HG02973 (cell line): ENCODE results near the gene ANKUB1.

Experiments
- ATAC-seq: cut with Tn5 transposase; IDR thresholded peaks from one replicate; pipeline ENCODE4 v1.9.1; 2021; ENCODE audit warnings: moderate library complexity; ENCODE audit not compliant: unreplicated experiment

ANKUB1 gene

DNA sequence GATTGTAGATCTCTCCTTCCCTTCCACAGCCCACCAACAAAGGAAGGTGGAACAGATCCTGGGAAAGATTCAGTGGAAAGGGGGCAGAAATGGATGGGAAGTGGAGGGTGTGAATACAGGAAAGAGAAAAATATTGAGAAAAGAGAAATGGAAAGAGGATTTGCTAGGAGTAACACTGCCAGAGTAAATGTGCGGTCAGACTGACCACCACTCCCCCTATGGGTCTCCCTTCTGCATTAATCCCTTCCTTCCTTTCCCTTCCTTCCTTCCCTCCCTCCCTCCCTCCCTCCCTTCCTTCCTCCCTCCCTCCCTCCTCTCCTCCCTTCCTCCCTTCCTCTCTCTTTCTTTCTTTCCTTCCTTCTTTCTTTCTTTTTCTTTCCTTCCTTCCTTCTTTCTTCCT lies 28.1 kb downstream of the ANKUB1 start:
- ATAC-seq = no peak

DNA sequence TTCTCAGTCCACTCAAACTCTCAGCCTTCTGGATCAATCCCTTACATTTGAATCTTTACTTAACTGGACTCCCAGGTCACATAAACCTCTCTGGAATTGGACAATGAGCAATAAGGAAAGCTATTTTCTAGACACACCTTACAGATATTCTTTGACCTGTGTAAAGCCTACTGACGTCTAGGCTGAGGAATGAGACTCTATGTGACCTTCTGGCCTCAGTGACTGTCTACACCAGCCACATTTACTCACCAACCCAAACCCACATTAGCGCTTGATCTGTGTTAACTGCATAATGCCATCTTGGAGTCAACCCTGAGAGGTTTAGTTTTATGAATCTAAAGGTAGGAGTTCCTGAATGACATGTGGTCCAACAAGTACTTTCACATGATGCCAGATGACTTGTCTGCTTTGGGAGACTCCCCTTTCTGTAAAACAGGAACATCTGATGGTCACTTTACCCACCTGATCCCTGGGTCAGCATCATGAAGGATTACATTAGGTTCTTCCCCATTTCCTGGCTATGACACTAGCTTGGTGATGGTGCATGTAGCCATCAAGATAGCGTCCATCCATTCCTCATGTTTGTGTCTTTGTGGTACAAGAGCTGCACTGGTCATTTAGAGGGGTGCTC lies 28.7 kb downstream of the ANKUB1 start:
- no peak for ATAC-seq

DNA sequence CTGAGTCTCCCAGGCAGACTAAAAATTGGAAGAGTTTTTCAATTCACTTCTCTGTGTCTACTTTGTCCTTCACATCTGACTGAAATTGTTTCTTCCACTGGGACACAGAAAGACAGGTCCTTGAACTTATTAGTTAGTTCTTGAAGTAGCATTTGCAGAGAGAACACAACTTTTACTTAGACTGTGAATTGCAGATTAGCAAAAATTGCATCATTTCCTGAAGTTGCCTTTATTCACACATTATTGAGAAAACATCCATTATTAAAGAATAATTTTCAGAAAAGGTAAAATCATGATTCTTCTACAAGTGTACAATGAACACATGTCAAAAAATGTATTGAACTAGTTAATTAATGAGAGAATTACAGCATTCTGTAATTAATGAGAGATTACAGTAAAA lies 38.6 kb downstream of the ANKUB1 start:
- ATAC-seq = no peak

DNA sequence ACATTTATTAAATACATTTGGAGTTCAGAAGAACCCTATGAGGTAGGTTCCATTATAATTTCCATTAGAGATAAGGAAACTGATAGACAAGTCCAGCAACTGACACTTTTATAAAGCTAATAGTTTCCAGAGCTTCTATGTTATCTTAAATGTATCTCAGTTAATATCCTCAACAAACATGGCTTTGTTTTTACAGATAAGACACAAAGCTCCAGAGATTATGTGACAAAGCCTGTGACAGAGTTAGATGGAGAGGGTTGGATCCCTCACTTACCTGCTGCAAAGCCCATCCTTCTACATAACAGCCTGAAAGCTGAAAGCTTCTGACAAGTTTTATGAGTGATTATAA lies 39.6 kb downstream of the ANKUB1 start:
- no peak for ATAC-seq

DNA sequence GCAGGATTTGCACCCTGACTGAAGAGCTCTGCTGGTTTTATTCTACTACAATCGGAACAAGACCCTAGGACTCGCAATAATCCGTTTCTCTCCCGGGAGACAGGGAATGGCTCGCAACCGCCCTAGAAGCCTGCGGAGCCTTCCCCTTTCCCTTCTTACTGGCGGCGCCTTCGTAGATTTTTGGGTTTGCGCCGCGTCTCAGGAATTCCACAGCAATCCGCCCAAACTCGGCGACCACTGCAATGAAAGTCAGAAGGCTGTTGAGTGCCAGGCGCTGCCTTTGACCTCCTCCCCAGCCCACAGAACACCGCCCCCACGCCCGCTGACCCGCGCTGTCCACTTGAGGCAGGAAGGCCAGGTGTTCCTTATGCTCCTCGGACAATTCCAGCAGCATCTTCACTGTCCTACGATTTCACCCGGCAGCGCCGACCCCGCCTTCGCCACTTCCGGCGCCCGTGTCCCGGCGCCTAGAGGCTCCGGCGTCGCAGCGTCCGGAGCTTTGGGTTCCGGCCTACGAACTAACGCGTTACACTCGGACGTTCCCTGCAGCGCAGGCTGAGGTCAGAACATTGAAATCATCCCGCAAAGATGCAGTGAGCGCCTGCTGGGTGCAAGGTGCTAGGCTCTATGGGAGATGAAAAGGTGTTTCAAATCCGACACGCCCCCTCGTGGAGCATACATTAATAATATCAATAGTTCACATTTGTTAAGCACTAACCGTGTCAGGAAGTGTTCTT lies 40.1 kb downstream of the ANKUB1 start, which contains the start of gene COMMD2:
Gene COMMD2, minus strand, starts transcription at position 439 of the 737 bp plus-strand sequence. Its CDS starts 45 bp downstream, at position 394.
- ATAC-seq = peak; percentile 99

DNA sequence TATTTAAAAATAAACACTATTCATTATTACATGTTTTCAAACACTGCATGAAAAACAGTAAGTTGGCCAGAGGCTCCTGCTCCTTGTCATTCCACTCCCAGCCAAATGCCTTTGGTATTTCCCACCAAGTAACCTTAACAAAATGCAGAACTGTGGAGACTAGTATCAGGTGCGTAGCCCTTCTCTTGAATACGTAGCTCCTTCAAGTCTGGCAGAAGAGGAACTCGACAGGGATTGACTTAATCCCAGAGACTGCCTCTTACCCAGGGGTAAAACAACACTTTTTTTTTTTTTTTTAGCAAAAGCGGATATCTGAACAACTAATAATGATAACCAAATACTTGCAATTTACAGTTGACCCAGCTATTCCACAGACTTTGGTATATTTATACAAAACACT lies 40.8 kb downstream of the ANKUB1 start:
- no peak for ATAC-seq

DNA sequence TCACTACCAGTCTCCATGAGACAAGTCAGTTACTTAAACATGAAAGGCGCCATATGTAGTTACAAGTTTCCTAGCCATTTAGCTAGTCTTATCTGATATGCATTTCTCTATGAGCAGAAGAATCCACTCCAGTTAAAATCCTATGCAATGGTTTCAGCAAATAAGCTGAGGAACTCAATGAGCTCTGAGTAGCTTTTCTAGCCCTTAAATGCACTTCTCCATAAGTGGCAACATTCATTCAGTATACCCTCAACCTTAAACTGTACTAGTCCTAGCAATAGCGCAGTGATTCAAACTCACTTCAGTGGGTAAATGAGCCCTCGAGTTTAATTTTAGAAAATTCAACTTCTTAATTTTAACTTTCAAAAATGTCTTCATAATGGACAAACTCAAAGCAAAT lies 47.7 kb downstream of the ANKUB1 start:
- ATAC-seq = no peak

DNA sequence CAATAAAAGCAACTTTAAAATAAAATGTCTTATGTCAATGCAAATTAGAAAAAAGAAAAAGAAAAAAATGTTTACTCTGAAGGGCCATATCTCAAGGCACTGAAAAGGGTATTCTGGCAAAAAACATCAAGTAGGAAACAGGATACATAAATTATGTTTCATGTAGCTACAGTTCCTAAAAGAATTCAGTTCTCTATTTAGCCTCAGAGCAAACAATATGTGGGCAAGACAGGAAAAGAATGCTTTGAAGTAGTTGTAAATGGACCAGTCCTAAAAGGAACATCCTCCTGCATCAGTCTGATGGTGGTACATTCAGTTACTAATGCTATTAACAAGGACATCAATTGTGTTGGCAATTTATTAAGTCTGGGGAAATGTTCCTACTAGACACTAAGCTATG lies 48.2 kb downstream of the ANKUB1 start:
- ATAC-seq = no peak

DNA sequence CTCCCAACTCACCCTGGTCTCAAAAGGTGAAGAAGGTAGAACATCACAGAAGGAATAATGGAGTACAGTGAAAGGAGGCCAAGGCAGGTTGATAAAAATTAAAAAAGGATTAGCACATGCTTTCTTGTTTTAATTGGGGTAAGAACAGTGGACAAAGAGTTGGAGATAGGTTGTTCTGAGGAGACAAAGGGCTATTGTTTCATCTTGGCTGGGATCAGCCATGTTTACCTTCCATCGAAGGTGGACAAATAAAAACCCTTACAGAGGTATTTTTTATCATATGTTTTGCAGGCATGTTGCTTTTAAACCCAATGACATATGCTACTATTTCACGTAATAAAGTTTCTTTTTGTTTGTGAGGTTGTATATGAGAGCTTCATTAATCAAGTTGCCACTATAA lies 53.0 kb downstream of the ANKUB1 start:
- ATAC-seq = no peak

DNA sequence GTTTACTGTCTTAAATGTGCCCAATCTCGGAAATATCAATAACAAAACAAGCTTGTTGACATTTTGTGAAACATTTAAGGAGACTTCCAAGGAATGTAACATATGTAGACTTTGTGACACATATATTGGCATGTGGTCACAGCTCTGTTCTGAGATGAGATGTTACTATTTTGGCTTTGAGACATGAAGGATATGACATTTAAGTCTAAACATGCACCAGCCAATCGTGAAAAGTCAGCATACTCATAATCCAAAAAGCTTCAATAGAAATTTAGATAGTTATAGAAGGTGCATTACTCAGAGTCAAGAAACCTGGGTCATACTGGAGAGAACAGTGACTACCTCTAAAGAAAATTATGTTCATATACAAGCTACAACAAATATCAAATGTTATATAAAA lies 53.5 kb downstream of the ANKUB1 start:
- no peak for ATAC-seq

DNA sequence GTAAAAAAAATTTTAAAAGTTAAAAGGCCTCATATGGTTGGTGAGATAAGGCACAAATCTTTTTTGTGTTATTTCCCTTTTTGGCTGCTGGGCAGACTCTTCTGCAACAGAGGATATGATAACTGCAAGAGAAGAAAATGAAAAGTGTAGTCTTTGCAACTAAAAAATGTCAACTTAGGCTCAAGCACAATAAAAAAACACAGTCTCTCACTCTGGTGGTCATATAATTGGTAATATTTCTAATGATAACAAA lies 55.5 kb downstream of the ANKUB1 start:
- ATAC-seq = no peak

DNA sequence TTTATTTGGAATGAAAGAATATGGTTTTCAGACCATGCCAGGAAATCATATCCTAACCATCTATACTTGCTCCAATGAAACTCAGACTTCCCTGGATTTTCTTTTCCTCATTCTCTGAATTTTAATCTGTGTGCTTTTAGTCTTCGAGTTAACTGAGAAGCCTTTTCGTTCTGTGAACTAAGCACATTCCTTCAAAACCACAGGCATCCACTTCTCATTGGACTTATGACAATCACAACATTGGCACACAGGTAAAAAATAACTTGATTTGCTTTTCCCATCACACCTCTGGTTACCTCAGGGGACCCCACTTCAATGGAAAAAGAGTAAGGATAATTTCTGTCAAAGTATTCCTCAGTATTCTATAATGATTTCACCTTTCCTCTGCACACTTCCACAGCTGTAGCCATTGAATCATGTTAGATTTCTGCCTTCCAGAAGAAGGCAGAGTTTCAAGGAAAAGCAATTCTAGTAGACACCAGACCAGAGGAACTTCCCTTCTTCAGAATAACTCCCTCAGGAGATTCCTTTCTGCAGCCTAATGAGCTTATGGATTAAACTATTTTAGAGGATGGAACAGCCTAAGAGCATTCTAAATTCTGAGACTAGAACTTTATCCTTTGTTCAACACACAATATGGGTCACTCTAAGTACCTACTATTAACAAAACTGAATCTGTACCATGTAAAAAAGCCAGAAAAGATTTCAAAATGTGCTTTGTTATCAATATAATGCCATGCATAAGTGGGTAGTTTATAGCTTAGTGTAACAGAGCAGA lies 56.0 kb downstream of the ANKUB1 start:
- ATAC-seq = no peak

DNA sequence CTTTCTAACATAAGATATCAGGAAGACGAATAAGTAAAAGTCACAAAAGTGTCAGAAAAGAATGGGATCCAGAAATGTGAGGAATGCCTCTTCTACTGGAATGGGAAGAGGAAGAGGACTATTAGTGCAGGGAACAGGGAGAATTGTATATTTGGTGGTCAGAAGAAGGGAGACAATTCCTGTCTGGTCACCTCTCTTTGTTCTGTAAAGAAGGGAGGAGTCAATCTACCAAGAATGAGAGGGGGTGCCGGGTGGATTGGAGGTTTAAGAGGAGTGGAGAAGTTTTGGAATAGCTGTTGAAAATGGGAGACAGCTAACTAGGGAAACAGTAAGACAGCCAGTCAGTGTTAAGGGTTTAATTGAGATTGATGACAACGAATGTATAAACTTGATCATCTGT lies 60.1 kb downstream of the ANKUB1 start:
- ATAC-seq = no peak

DNA sequence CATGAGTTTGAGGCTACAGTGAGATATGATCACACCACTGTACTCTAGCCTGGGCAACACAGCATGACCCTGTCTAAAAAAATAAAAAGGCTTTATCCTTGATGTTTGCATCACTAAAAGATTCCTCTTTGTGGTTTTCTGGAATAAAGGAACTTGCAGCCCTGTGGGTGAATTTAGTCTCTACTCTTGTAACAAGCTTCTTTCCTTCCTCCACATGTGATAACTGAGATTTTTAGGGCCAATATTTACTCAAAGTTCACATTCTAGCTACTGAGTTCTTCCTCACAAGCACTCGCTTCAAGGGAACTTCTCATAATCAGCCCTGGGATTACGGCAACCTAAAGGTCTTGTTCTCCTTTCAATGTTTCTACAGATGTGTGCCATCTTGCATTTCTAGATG lies 64.7 kb downstream of the ANKUB1 start:
- no peak for ATAC-seq

DNA sequence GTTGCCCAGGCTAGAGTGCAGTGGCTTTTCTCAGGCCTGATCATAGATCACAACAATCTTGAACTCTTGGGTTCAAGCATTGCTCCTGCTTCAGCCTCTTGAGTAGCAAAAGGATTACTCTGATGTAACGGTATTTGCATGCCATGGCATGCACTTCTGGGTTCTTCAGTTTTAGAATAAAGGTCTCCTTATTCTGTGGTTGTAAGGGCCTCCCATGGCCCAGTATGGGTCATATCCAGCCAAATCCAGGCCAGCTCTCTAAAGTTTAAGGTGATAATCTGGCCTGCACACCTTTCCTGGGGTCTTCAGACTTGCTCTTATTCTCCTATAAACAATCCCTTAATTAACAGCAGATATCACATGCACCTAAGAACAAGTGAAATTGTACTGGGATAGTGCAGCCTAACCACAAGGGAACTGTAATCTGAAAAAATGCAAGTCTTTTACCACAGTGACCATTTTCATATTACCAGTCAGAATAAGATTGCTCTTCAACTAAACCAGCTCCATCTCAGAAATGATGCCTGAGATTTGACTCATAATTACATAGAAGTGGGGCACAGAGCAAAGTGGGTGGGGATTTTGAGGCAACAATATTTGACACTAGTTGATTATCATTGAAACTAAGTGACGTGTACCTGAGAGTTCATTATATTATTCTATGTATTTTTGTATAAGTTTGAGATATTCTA lies 65.5 kb downstream of the ANKUB1 start:
- ATAC-seq = peak; percentile 94

DNA sequence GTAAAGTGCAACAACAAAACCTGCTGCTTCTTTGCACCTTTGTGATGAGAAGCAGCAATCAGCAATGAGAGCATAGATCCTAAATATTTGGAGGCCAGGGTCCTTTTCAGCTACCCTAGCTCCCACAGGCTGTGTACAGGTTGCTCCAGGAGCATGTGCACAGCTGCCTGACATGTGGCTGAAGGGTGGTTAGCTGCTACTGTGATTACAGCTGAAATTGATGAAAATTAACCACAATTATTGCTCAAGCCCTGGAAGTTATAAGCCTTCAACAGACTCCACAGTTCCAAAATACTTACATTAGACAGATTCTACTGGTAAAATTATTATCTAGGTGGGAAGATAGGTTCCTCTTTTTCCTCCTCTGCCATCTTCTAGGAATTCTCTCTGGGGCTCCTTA lies 68.6 kb downstream of the ANKUB1 start:
- ATAC-seq = no peak

DNA sequence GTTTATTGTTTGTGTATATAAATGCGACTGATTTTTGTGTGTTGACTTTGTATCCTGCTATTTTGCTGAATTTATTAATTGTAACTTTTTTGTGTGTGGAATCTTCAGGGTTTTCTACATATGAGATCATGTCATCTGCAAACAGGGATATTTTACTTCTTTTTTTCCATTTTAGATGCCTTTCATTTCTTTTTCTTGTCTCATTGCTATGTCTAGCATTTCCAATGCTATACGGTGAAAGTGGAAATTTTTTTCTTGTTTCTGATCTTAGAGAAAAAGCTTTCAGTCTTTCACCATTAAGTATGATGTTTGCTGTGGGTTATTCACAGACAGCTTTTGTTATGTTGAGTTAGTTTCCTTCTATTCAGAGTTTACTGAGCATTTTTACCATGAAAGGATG lies 71.4 kb downstream of the ANKUB1 start:
- ATAC-seq = no peak

DNA sequence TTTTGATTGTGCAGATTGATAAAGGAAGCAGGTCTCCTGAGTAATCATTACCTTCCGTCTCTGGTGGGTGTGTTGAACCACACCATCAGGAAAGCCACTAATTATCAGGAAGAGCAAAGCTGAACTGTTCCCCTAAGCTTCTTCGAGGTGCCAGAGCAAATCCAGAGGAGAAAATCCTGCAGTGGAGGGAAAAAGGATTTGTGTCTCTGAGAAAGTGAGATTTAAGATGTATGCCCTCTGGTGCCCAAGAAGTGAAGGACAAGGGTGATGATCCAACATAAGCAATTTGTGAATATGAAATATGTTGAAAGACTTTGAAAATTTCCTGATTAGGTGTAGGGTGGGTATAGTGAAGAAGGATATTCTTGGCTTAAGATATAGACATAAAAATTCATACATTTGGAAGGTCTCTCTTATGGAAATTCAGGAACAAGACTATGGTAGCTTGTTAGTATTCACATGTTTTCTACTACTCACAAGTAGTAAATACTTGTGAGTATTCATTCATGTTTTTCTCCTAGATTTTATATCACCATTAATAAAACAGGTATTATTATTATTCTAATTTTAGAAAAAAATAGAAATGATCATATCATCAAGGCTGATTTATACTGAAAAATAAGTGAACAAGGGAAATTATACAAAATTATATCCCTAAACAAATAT lies 74.8 kb downstream of the ANKUB1 start:
- no peak for ATAC-seq

DNA sequence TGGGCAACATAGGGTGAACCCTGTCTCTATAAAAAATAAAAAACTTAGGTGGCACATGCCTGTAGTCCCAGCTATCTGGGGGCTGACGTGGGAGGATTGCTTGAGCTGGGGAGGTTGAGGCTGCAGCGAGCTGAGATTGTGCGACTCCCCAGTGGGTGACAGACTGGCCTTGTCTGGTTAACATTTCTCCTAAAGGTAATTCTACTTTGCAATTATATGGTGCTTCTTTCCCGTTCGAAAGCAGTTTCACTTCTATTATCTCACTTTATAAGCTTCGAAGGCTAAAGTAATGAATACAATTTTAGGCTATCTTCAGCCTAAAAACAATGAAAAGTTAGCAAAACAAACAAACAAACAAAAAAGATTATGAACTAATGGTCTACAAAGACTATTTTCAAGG lies 75.4 kb downstream of the ANKUB1 start:
- no peak for ATAC-seq

DNA sequence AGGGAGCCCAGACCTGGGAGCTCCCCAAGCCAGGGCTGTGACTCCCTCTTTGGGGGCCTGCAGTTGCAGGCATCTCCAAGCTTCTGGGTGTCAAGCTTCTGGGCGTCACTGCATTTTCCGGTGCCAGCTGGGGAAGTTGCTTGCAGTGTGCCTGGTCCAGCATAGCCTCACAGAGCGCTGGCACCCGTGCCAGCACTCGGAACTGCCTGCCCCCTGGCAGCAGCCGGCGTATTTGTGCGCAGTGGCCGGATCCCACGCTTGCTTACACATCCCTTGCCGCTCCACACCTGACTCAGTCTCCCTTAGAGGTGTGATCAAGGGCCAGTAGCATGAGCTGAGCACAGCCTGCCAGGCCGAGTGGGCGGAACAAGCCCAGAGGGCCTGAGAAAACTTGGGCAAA lies 77.1 kb downstream of the ANKUB1 start:
- no peak for ATAC-seq
